Mucosa of rectum (tissue), 2 donors: Measurements from ENCODE around the gene ZSCAN5B.
"Not testable (repeated sequence)": the region's sequence is repeated elsewhere in the genome, so short reads cannot be mapped to it uniquely, and the experiment has no call there.

ENCODE experiments used
- H3K27ac ChIP-seq, 2 donors: one replicate each; pipeline ENCODE4 v1.7.0; 2013; ENCODE audit warnings: inconsistent platforms in 2 of 2, low read depth in 2 of 2, low read length in 2 of 2
- H3K27me3 ChIP-seq, 2 donors: one replicate each; pipeline ENCODE4 v1.7.0; 2013; ENCODE audit warnings: low read length in 2 of 2; ENCODE audit not compliant: control insufficient read depth in 2 of 2, insufficient read depth in 2 of 2
- H3K36me3 ChIP-seq, 2 donors: one replicate each; pipeline ENCODE4 v1.7.0; 2013; ENCODE audit warnings: low read length in 2 of 2; ENCODE audit not compliant: control insufficient read depth in 2 of 2, insufficient read depth in 2 of 2
- H3K4me1 ChIP-seq, 2 donors: one replicate each; pipeline ENCODE4 v1.7.0; 2013; ENCODE audit warnings: low read length in 2 of 2, mild to moderate bottlenecking in 1 of 2; ENCODE audit not compliant: control insufficient read depth in 2 of 2, insufficient read depth in 2 of 2
- H3K4me3 ChIP-seq, 2 donors: one replicate each; pipeline ENCODE4 v1.7.0; 2013; ENCODE audit warnings: low read length in 2 of 2
- H3K9ac ChIP-seq, 2 donors: one replicate each; pipeline ENCODE4 v1.7.0; 2013; ENCODE audit warnings: low read length in 2 of 2, low read depth in 1 of 2, mild to moderate bottlenecking in 1 of 2
- H3K9me3 ChIP-seq, 2 donors: one replicate each; pipeline ENCODE4 v1.7.0; 2013; ENCODE audit warnings: low read length in 2 of 2; ENCODE audit not compliant: control insufficient read depth in 2 of 2
- donor health status: healthy.
- donor health status: Normal muscosa, but diverticular disease.

The ZSCAN5B gene

DNA sequence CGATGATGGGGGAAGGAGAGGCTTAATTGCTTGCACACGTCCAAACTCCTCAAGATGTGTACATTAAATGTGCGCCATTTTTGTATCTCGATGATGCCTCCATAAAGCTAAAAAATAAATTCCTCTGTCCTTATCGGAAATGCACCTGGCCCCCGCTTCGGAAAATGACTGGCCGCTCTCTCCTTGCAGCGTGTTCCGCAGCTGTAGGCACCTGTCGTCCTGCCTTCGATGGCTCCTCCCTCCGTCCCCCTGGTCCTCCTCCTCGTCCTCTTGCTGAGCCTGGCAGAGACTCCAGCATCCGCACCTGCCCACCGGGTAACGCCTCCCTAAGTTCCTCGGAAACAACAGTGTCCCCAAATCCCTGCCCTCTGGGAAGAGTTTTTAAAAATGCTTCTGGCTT, 20.7 kb downstream of the ZSCAN5B start:
- peaks cover 6 to 9% of the 10 kb centered on the region in 2 donors for H3K27me3 ChIP-seq
- H3K9me3 ChIP-seq, result no peaks in the 10 kb centered on the region
- no peaks in the 10 kb centered on the region for H3K4me1 ChIP-seq
- H3K4me3 ChIP-seq, result no peak overlapping the region
- H3K9ac ChIP-seq, result no peak overlapping the region
- H3K36me3 ChIP-seq, result no peaks in the 10 kb centered on the region
- H3K27ac ChIP-seq, result no peak overlapping the region

GRCh38 chr19:56176310-56176709, 21.3 kb downstream of the ZSCAN5B start:
- not testable (repeated sequence) for H3K9ac ChIP-seq, H3K9me3 ChIP-seq, H3K27ac ChIP-seq, H3K4me1 ChIP-seq, H3K36me3 ChIP-seq, H3K4me3 ChIP-seq, H3K27me3 ChIP-seq

- not testable (repeated sequence) for H3K9me3 ChIP-seq, H3K9ac ChIP-seq, H3K4me3 ChIP-seq
Observed at GRCh38 chr19:56175861-56176307, 21.7 kb downstream of the ZSCAN5B start, which contains the start of gene GALP. GALP (plus strand) TSS chr19:56176008; CDS start chr19:56177109, 1,101 bp downstream.

GRCh38 chr19:56174550-56174949, 23.0 kb downstream of the ZSCAN5B start:
- no peaks in the 10 kb centered on the region for H3K9me3 ChIP-seq
- no peak overlapping the region for H3K4me3 ChIP-seq
- H3K9ac ChIP-seq, result no peak overlapping the region
- H3K36me3 ChIP-seq, result no peaks in the 10 kb centered on the region
- no peak overlapping the region for H3K27ac ChIP-seq
- H3K27me3 ChIP-seq, result peaks cover 6 to 9% of the 10 kb centered on the region in 2 donors
- H3K4me1 ChIP-seq, result no peaks in the 10 kb centered on the region

More at GRCh38 chr19:56175861-56176307, 21.7 kb downstream of the ZSCAN5B start, which contains the start of gene GALP:
- H3K27me3 ChIP-seq, H3K27ac ChIP-seq, H3K36me3 ChIP-seq, H3K4me1 ChIP-seq: not testable (repeated sequence)

DNA sequence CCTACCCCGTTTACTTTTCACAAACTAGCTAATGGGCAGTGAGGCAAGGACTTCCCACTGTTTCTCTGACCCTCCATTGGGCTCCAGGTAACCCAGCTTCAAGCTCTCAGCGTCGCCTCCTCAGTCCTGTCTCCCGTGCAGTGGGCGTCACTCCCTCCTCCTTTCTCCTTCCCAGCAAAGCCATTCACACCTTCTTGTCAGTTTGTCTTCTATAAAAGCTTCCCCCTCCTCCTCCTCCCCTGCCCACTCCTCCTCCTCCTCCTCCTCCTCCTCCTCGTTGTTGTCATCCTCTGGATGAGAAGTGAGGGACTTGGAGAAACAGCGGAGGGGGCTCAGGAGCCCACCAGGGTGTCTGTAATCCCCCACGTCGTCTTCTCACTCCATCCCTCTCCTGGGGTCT, 23.5 kb downstream of the ZSCAN5B start:
- Histone ChIP-seq H3K27me3 (peaks cover 6 to 9% of the 10 kb centered on the region in 2 donors), H3K4me1 (no peaks in the 10 kb centered on the region), H3K4me3 (no peak overlapping the region), H3K27ac (no peak overlapping the region), H3K9ac (no peak overlapping the region), H3K9me3 (no peaks in the 10 kb centered on the region), H3K36me3 (no peaks in the 10 kb centered on the region)

- peaks cover 4 to 9% of the 10 kb centered on the region in 2 donors for H3K27me3 ChIP-seq
- H3K4me3 ChIP-seq, result no peak overlapping the region
- H3K36me3 ChIP-seq, result no peaks in the 10 kb centered on the region
- no peaks in the 10 kb centered on the region for H3K9me3 ChIP-seq
- no peak overlapping the region for H3K27ac ChIP-seq
- H3K4me1 ChIP-seq, result no peaks in the 10 kb centered on the region
- H3K9ac ChIP-seq, result no peak overlapping the region
Observed at GRCh38 chr19:56170261-56170660, 27.3 kb downstream of the ZSCAN5B start.

DNA sequence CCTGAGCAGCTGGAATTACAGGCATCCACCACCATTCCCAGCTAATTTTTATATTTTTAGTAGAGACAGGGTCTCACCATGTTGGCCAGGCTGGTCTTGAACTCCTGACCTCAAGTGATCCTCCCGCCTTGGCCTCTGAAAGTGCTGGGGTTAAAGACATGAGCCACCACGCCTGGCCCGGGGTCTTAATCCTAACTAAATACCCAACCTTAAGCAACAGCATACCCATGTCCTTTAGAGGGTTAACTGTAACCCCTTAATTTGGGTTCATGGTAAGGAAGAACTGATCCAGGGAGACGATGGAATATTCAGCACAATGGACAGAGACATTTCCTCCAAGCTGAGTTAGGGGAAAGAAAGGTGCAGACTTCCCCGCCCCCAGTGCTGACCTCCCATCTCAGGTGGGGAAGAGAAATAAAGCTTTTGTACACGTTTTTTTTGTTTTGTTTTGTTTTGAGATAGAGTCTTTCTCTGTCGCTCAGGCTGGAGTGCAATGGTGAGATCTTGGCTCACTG, 30.5 kb downstream of the ZSCAN5B start:
- Histone ChIP-seq H3K4me1 (no peaks in the 10 kb centered on the region), H3K36me3 (no peaks in the 10 kb centered on the region), H3K9ac (no peak overlapping the region), H3K27me3 (no peaks in the 10 kb centered on the region), H3K27ac (no peak overlapping the region), H3K9me3 (no peaks in the 10 kb centered on the region), H3K4me3 (no peak overlapping the region)

GRCh38 chr19:56163097-56163496, 34.5 kb downstream of the ZSCAN5B start:
- no peaks in the 10 kb centered on the region for H3K4me1 ChIP-seq
- no peak overlapping the region for H3K27ac ChIP-seq

DNA sequence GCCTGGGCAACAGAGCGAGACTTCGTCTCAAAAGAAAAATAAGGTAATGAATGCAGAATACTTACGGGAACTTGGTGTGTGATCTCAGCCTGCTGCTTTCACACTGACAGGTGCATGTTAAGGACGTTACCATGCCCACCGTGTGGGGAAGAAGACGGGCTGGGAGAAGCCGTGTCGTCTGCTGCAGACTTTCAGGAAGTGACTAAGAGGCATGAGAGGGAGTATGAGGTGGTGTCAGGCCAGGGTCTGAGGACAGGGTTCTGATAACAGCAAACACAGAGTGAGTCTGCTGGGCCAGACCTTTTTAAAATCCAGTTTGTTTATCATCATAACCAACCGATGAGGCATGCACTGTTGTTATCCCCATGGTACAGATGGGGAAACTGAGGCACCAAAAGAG, 35.3 kb downstream of the ZSCAN5B start:
- Histone ChIP-seq H3K27me3 (no peaks in the 10 kb centered on the region), H3K9me3 (no peaks in the 10 kb centered on the region), H3K4me3 (no peak overlapping the region), H3K9ac (no peak overlapping the region), H3K4me1 (no peaks in the 10 kb centered on the region), H3K36me3 (peaks cover 11 to 13% of the 10 kb centered on the region in 2 donors), H3K27ac (no peak overlapping the region)

More at GRCh38 chr19:56163097-56163496, 34.5 kb downstream of the ZSCAN5B start:
- peaks cover 11 to 13% of the 10 kb centered on the region in 2 donors for H3K36me3 ChIP-seq
- no peaks in the 10 kb centered on the region for H3K9me3 ChIP-seq
- H3K9ac ChIP-seq, result no peak overlapping the region
- no peaks in the 10 kb centered on the region for H3K27me3 ChIP-seq
- no peak overlapping the region for H3K4me3 ChIP-seq

DNA sequence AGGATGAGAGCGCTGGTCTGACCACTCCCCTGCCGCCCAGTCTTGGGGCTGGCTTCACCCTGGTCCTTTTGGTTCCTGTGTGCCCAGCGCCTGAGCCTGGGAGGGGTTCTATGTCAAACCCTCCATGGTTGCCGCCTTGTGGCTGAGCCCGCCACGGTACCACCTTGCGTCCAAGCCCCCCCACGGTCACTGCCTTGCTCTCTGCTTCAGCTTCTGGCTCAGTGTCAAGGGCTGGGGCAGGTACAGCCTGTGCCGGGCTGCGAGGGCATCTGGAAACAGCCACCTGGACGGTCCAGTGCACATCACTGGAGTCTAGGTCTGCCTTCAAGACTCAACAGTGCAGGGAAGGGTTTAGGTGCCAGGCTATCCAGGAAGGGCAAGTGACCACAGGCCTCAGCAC, 36.0 kb downstream of the ZSCAN5B start:
- Histone ChIP-seq H3K9me3 (no peaks in the 10 kb centered on the region), H3K36me3 (peaks cover 11 to 13% of the 10 kb centered on the region in 2 donors), H3K9ac (no peak overlapping the region), H3K4me1 (peaks cover 4 to 7% of the 10 kb centered on the region in 2 donors), H3K4me3 (no peak overlapping the region), H3K27ac (no peak overlapping the region), H3K27me3 (no peaks in the 10 kb centered on the region)
